Esophagus (tissue), 2 donors: ENCODE results near the gene GABRA1. TPM values are rescaled to one million over a fixed set of nuclear protein-coding genes. Genes with fewer than 3 reads are reported as not detected.

Experiments
- H3K27ac ChIP-seq, 2 donors: one replicate each; pipeline ENCODE4 v1.5.1; 2013; ENCODE audit warnings: low read depth in 2 of 2, mild to moderate bottlenecking in 2 of 2, inconsistent platforms in 1 of 2, low read length in 1 of 2, moderate library complexity in 1 of 2
- H3K27me3 ChIP-seq, 2 donors: one replicate each; pipeline ENCODE4 v1.6.1; 2013; ENCODE audit warnings: low read length in 2 of 2, control low read depth in 1 of 2, mild to moderate bottlenecking in 1 of 2; ENCODE audit not compliant: insufficient read depth in 2 of 2, control insufficient read depth in 1 of 2
- H3K36me3 ChIP-seq, 2 donors: one replicate each; pipeline ENCODE4 v1.6.1; 2013; ENCODE audit warnings: low read length in 1 of 2; ENCODE audit not compliant: control insufficient read depth in 2 of 2, insufficient read depth in 2 of 2
- H3K4me1 ChIP-seq, 2 donors: one replicate each; pipeline ENCODE4 v1.6.1; 2013; ENCODE audit warnings: low read length in 1 of 2; ENCODE audit not compliant: control insufficient read depth in 2 of 2, insufficient read depth in 2 of 2
- H3K4me3 ChIP-seq, 2 donors: one replicate each; pipeline ENCODE4 v1.5.1; 2013; ENCODE audit warnings: low read length in 2 of 2, mild to moderate bottlenecking in 2 of 2, low read depth in 1 of 2, moderate library complexity in 1 of 2
- H3K9me3 ChIP-seq, 2 donors: one replicate each; pipeline ENCODE4 v1.6.1; 2013; ENCODE audit warnings: mild to moderate bottlenecking in 2 of 2, low read depth in 1 of 2, low read length in 1 of 2, moderate library complexity in 1 of 2; ENCODE audit not compliant: control insufficient read depth in 2 of 2, insufficient read depth in 1 of 2
- WGBS, 2 donors: extraction: QIAGEN DNeasy Blood & Tissue Kit; methylation state at CpG; one replicate each; pipeline ENCODE4 v1.1.7; 2013; 5-methylcytosine and 5-hydroxymethylcytosine counted together
- polyA plus RNA-seq, 2 donors: library from polyadenylated mRNA; stranded (reverse); fragments of 200-250 nt; gene quantifications; one replicate each; pipeline ENCODE4 v1.2.3, GENCODE V29; 2013
- donor health status: healthy with polysubstance abuse.
- donor health status: Bipolar disorder and iron deficiency.

GABRA1 gene
- polyA plus RNA-seq, 2 donors = not detected

GRCh38 chr5:161944974-161945373, 97.1 kb downstream of the GABRA1 start:
- H3K36me3 ChIP-seq = no peaks in the 10 kb centered on the region
- H3K27ac ChIP-seq = no peak overlapping the region
- no peak overlapping the region for H3K4me3 ChIP-seq
- no peaks in the 10 kb centered on the region for H3K27me3 ChIP-seq
- WGBS, 2 donors = 89% methylated on average over 1 of the region's 1 CpG
- H3K9me3 ChIP-seq = no peaks in the 10 kb centered on the region
- no peaks in the 10 kb centered on the region for H3K4me1 ChIP-seq

GRCh38 chr5:161946911-161947310, 99.0 kb downstream of the GABRA1 start:
- Histone ChIP-seq H3K9me3 (no peaks in the 10 kb centered on the region), H3K4me3 (no peak overlapping the region), H3K36me3 (no peaks in the 10 kb centered on the region), H3K4me1 (no peaks in the 10 kb centered on the region), H3K27me3 (no peaks in the 10 kb centered on the region), H3K27ac (no peak overlapping the region)
- 73 to 77% methylated on average over 4 of the region's 4 CpGs for WGBS, 2 donors

Other genes with a start within 250 kb of the GABRA1 start
- gene GABRA6, start 162.4 kb upstream of the GABRA1 start, polyA plus RNA-seq = not detected
- under 1 TPM in 1 of 2 donors, not detected in 1; 0.01 TPM for gene GABRG2, start 219.7 kb downstream of the GABRA1 start, polyA plus RNA-seq